GM12892 (cell line): Measurements from ENCODE around the gene TTC19.

Experiments used
- POLR2A ChIP-seq: IDR thresholded peaks from 2 replicates; pipeline ENCODE4 v1.6.1; 2011; ENCODE audit warnings: low read depth, low read length, control low read depth
- POLR2AphosphoS5 ChIP-seq: IDR thresholded peaks from 2 replicates; pipeline ENCODE4 v1.6.1; 2011; ENCODE audit warnings: low read depth, low read length, control low read depth
- TAF1 ChIP-seq: IDR thresholded peaks from 2 replicates; pipeline ENCODE4 v1.6.1; 2011; ENCODE audit warnings: low read depth, mild to moderate bottlenecking, control low read depth, low read length, borderline replicate concordance

GRCh38 chr17:15955793-15956541, 43.7 kb upstream of the TTC19 start:
- TF ChIP-seq POLR2A (no peak), POLR2AphosphoS5 (no peak), TAF1 (no peak)
